Activated T-helper 1 cell treated with Interleukin-2 at 50 U/mL for 16 hours (primary cell): ENCODE results near the gene NR1I3.
"Not testable (repeated sequence)": the region's sequence is repeated elsewhere in the genome, so short reads cannot be mapped to it uniquely, and the experiment has no call there.

Experiments used
- DNase-seq: peaks from one replicate; pipeline ENCODE4 v3.0.0-alpha.2; 2020; ENCODE audit warnings: low read depth

The NR1I3 gene, protein sequence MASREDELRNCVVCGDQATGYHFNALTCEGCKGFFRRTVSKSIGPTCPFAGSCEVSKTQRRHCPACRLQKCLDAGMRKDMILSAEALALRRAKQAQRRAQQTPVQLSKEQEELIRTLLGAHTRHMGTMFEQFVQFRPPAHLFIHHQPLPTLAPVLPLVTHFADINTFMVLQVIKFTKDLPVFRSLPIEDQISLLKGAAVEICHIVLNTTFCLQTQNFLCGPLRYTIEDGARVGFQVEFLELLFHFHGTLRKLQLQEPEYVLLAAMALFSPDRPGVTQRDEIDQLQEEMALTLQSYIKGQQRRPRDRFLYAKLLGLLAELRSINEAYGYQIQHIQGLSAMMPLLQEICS

DNA sequence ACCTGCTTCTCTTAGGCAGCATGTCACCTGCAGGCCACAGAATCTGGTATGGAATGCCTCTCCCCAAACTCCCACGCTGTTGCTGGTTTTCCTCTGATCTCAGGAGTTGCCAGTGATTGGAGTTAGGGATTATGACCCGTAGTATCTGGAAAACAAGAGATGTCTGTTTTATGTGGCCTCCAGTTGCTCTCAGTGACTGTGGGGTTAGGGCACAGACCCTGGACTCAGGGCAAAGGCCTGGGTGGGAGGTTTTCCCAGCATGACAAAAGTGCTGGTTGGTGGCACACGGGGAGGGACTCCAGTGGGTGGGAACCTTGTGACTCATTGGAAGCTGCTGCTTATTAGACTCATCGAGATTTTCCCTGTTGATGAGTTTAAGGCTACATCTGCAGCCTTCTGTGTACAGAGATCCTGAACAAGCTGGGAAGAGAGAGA, at the start of gene NR1I3:
Gene NR1I3, minus strand, starts transcription at position 165 of the 435 bp plus-strand sequence. CDS start 1,638 bp downstream, outside the sequence.
- no peak for DNase-seq

DNA sequence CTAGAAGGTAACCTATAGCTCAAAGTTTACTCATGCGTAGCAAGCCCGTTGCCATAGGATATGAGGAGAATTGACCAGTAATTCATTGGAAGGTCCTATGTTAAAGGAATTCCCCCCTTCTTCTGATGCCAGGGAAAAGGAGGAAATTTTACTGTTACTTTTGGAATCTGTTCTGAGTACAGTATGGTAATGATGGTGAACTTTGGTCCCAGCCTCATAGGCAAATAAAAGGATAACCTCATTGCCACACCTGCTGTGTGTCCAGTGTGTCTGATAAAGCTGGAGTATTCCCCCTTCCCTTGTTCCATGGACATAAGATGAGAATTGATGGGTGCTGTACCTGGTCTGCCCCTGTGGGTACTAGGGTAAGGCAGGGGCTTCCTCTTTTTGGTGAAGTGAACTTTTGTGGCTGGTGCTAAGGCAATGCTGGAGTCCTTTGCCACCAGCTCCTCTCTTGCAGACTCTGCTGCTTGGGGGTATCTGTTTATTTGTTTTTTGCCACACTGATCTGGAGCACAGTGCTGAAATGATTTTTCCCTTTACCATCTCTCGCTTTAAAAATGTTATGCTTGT, 49.6 kb upstream of the NR1I3 start:
- DNase-seq, result no peak

DNA sequence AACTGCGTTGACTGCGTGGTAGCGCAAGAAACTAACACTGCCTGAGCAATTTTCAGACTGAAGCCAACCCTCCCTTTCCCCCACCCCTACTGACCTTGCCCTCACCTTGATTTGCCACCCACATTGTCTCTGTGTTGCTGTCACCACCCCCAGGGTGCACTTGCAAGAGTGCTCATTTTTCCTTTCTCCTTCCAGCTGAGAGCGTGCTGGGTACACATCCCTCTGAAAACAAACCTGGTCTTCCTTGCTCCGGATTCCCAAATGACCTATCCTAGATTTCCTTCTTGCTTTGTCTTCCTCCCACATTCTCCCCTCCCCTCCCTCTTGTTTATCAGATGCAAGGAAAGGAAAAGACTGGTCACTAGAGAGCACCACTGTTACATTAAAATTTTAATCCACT, 47.5 kb upstream of the NR1I3 start:
- no peak for DNase-seq

DNA sequence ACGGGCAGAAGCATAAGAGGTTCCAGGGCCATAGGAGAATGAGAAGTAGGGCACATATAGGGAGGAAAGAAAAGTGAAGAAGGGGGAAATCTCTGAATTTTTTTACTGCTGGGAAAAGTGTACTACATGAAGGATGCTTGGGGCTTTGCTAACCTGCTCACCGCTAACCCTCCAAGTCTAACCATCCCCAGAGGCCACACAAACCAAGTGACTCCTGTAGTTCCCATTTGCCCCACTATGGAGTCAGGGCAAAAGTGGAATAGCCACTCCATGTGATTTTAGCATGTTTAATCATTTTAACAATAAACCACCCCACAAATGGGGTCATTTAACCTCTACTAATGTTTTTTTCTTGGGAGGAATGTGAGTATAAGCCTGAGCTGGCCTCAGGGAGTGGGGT, 47.1 kb upstream of the NR1I3 start:
- no peak for DNase-seq

DNA sequence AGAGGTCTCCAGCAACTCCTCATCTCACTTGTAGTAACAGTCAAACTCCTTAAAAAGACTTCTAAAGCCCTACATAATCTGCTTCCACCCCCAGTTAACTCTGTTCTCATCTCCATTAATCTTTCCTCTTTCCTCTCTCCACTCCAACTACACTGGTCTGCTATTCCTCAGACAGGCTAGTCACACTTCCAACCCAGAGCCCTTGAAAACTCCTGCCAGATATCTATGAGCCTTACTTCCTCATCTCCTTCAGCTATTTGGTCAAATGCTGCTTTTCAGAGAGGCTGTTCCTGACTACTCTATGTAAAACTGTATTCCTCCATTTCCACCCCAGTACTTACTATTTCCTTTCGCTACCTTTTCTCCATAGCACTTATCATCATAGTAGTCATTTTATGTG, 45.0 kb upstream of the NR1I3 start:
- DNase-seq, result no peak

DNA sequence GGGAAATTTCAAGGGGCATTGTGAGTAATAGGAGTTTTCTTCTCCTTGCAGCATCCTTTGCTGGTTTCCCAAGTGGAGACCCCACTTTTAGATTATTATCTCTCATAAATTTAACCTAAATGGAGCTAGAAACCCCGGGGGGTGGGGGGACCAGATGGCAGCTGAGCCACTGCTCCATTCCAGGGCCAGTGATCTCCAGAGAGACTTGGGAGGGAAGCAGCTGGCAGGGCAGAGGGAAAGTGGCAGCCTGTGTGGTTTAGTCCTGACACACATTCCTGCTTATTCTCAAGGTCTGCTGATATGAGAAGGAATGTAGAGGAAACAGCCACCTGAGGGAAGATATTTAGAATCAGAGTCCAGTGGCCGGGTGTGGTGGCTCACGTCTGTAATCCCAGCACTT, 36.9 kb upstream of the NR1I3 start:
- DNase-seq, result no peak

DNA sequence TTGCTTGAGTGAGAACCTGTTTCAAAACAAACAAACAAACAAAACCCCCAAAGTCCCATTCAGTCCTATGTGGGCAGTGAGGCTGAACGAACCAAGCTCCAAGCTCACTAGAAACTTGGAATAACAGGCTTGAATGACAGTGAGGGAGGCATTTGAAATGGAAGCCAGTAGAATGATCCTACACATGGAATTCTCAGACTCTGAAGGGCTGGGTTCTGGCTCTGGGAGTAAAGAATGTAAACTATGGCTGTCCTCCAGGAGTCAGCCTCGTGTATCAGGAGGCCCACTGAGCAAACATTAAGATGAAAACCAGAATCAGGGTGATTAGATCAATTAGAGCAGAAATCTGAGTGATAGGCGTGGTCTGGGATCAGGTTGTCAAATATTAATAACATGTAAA, 35.4 kb upstream of the NR1I3 start:
- no peak for DNase-seq

DNA sequence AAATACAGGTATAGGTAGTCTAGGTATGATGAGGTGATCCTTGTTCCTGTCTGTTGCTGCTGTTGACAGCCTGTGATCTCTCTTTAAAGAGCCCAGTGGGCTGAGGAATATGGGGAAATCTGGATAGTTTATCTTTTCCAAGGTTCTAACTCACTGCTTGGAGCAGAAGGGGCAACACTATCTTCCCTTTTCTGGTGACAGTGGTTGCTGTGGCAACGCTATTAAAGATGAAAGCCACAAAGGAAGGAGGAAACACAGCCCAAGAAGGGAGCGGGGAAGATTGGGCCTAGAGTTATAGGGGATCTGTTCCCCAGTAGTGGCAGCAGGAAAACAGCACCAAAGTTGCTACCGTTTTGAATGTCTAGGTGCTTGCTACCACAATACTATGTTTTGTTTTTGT, 29.3 kb upstream of the NR1I3 start:
- DNase-seq, result no peak

DNA sequence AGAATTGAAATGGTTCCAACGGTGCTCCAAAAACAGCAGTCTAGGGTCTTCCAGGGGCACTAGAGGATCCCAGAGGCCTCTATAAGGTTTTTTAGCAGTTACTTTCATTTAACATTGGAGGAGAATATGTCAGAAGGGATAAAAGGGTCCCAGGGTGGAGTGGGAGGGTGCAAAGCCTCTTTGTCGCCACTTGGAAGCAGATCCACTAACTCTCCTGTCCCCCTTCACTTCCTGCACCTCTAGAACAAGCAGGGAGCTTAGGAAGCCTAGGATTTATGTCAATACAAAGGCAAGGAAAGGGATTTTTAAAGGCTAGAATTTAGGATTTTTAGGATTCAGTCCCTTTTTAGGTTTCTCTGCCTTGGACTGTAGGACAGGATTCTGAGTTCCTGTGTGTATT, 28.8 kb upstream of the NR1I3 start:
- DNase-seq, result no peak

DNA sequence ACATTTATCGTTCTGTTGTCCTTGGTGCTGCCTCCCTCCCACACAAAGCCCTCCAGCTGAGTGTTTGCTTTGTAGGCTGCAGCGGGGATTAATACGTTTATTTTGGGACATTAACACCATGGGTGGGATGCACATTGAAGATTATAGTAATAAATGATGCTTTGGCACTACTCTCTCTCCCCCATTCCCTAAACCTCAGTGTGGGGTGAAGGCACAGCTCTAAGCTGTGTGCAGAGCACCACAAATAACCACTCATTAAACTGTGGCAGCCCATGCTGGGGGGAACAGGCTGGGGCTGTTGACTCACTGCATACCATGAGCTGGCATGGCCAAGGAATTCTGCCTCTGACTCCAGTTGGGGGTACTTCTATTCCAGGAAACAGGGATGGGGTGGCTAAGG, 28.2 kb upstream of the NR1I3 start:
- no peak for DNase-seq

DNA sequence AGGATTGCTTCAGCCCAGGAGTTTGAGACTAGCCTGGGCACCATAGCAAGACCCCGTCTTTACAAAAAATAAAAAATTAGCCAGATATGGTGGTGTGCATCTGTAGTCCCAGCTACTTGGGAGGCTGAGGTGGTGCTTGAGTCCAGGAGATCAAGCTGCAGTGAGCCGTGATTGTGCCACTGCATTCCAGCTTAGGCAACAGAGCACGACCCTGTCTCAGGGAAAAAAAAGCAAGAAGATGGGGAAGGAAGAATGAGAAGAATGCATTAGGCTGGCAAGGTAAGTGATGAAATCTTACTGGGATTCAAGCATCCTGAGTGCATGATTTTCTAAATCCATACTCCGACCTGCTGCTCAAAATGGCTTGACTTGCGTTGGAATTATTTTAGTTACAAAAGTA, 27.3 kb upstream of the NR1I3 start:
- DNase-seq, result no peak

DNA sequence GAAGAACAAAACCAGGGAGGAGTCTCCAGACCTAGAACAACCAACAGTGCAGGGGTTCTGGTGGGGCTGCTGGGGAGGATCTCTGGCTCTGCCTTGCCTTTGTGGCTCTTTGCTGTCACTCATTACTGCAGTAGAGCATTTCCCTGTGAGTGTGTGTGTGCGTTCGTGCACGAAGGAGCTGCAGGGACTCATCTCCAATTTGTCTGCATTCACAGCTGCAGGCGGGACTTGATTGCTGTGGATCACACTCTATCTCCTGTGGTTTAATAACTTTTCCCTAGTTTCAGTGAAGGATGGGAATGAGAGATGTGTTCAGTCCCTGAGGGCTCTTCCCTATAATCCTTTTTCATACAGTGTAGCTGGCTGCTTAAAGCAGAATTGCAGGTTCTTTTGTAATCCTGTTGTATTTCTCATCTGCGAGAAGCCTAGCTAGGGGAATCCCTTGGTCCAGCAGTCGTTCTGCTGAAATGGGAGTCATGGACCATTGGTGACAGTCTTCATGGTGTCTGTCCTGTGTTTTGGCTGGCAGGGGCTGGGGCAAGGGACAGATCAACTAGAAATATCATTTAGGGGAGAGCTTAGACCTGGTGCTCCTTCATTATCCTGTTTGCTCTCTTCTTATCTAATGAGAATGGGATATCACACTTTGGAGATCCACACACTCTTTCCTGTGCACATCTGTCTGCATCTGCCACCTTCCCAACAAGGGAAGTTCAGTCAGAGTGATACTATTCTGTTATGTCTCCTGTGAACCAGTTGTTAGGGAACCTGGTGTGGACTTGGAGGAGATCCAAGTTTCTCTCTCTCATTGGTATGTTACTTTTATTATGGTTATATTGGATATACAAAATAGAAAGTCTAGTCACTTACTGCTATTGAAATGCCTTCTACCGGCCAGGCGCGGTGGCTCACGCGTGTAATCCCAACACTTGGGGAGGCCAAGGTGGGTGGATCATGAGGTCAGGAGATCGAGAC, 23.5 kb upstream of the NR1I3 start:
- DNase-seq, result no peak

DNA sequence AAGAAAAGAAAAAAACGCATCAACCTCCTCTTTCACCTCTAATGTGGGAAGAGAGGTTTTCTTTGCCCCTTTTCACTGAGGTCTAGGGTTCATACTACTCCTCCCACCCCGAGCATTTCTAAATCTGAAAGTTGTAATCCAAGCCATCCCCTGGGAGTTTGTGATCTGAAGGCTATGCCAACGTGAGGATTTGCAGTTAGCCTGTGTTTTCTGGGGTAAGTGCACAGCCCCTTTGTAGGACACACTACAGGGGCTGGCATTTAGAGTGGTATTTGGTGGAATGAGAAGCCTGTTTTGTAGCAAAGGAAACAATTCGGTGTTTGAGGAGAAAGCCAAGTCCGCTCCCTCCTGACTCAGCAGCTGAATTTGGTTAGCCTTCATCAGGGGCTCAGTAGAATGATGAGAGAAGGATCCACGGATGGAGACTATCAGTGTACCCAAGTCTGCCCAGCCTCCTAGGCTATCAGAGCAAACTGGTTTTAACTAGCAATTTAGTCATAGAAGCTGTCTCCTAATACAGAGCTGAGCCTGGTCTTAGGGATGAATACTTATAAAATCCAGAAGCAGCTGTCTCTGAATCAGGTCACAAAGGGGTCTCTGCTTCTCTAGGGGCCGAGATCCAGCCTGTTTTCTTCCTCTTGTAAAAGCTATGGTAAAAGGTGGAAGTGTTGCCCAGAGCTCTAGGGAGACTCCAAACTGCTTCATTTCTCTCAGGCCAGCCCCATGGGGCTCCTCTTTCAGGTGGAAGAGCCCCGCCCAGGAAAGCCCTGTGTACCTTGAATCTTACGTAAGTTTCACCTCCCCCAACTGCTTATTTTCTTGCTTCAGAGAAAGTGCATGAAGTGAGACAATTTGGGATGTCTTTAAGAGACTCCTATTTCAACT, 22.6 kb upstream of the NR1I3 start:
- DNase-seq, result no peak

DNA sequence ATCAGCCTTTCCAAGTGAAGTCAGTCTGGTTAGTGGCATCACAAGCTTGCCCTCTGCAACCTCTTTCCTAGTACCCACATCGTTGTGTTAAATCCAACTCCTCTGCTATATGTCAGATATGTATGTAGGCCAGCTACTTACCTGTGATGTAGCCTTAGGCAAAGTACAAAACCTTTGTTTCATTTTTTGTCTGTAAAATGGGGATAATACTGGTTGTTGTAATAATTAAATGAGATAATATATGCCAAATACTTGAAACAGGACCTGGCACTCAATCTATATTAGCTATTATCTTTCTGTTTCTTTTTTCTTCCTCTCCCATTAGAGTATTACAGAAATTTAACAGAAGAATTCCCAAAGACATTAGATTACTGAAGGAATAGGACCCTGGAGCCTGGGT, 21.8 kb upstream of the NR1I3 start:
- no peak for DNase-seq

DNA sequence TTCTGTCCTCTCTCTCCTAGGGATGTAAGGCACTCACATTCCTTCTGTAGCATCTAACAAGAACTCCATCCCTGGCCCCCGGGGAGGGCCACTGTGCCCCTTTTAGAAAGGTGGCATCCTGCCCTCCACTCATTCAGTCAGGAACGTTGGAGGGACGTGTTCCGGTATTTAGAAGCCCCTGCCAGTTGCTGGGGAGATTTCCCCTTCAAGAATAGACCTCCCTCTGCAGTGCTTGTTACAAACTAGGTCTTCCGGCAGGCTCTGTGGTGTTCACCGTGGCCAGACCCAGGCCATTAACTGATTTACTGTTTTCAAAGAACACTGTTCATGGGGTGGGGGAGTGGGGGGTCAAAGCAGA, 21.3 kb upstream of the NR1I3 start:
- DNase-seq, result no peak

DNA sequence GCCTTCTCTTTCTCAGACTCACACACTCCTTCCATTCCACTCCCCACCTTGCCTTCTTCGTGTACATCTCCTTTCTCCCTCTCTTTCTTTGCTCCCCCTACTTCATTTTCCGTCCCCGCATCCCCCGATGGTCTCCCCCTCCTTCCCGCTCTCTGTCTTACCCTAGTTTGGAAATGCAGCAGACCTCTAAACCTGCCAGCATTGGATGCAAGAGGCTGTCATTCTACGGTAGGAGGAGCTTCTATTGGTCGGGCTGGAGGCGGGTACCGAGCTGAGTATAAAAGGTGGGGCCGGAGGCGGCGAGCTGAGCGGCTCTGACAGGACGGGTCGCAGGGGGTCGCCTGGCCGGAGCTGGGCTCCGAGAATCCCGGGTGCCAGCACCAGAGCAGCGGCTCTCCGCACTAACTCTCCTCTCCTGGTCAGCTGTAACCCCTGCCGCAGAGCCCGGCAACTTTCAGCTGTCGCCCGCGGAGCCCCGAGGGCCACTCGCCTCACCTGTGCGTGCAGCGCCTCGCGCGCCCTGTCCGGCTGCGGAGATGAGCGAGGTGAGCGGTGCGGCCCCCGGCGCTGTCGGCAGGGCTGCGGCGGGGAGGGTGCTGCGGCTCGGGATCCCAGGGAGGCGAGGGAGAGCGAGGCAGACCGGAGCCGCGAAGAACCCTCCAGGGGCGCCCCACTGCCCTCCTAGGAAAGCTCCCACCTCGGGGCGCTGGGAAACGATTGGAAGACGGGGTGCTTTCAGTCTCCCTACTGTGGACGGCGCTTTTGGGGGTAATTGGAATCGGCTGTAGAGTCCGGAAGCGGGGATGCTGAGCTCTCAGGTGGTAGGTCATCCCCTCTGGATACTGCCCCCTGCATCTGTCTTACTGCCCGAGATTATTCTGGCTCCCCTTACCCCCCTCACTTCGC, 20.7 kb upstream of the NR1I3 start, which contains the start of gene PCP4L1:
Gene PCP4L1, plus strand, starts transcription at position 307 of the 906 bp plus-strand sequence. Its CDS starts 230 bp downstream, at position 537.
- DNase-seq, result no peak

DNA sequence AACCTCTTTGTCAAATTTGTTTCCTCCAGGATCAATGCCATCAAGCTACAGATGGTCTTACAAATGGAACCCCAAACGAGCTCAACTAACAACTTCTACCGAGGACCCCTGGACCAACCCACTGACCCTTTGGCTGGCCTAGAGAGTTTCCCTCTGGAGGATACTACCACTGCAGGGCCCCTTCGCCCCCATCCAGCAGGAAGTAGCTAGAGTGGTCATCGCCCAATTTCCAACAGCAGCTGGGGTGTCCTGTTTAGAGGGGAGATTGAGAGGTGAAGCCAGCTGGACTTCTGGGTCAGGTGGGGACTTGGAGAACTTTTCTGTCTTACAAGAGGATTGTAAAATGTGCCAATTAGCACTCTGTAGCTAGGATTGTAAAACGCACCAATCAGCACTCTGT, 19.1 kb upstream of the NR1I3 start:
- DNase-seq, result not testable (repeated sequence)

DNA sequence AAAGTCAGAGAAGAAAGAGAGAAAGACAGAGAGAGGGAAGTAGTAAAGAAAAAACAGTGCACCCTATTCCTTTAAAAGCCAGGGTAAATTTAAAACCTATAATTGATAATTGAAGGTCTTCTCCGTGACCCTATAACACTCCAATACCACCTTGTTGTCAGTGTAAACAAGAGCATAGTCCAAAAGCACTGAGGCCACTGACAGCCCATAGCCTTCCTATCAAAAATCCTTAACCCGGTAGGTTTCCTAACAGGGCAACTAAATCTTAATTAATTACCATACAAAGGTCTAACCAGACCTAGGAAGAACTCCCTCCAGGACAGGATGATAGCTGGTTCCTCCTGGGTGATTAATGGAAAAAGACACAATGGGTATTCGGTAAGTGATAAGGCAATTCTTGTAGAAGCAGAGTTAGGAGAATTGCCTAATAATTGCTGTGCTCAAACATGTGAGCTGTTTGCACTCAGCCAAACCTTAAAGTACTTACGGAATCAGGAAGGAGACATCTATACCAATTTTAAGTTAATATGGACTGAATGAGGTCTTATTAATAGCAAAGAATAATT, 18.0 kb upstream of the NR1I3 start:
- not testable (repeated sequence) for DNase-seq

DNA sequence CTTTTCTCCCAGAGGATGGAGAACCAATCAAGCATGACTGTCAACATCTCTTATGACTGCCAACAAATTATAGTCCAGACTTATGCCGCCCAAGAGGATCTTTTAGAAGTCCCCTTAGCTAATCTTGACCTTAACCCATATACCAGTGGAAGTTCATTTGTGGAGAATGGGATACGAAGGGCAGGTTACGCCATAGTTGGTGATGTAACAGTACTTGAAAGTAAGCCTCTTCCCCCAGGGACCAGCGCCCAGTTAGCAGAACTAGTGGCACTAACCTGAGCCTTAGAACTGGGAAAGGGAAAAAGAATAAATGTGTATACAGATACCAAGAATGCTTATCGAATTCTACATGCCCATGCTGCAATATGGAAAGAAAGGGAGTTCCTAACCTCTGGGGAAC, 17.3 kb upstream of the NR1I3 start:
- not testable (repeated sequence) for DNase-seq

DNA sequence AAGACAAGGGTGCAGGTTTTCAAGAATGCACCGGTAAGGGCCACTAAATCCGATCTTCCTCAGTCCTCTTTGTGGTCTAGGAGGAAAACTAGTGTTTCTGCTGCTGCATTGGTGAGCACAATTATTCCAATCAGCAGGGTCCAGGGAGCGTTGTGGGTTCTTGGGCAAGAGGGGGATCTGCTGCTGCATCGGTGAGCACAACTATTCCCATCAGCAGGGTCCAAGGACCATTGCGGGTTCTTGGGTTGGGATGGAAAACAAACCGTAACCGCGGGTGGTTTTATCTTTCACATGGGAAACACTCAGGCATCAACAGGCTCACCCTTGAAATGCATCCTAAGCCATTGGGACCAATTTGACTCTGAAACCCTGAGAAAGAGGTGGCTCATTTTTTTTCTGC, 13.6 kb upstream of the NR1I3 start:
- DNase-seq, result no peak
